ENCODE data around the gene KLHL7. TPM values are rescaled to one million over a fixed set of nuclear protein-coding genes. Genes with fewer than 3 reads are reported as not detected.

Gene KLHL7
- total RNA-seq, 4 donors from 2014 or later, result 22.9 to 31.5 (median 27.8) TPM

GRCh38 chr7:23072922-23073321, 32.7 kb upstream of the KLHL7 start:
- TF ChIP-seq CTCF (IDR thresholded peaks at IDR 0.05; ENCODE audit: low read depth), result no peak

- no peak for TF ChIP-seq CTCF (IDR thresholded peaks at IDR 0.05; ENCODE audit: low read depth)
Measured at GRCh38 chr7:23074443-23075261, 30.9 kb upstream of the KLHL7 start.

GRCh38 chr7:23075571-23075970, 30.0 kb upstream of the KLHL7 start:
- TF ChIP-seq CTCF (IDR thresholded peaks at IDR 0.05; ENCODE audit: low read depth), result no peak

GRCh38 chr7:23076772-23077171, 28.8 kb upstream of the KLHL7 start:
- TF ChIP-seq CTCF (IDR thresholded peaks at IDR 0.05; ENCODE audit: low read depth), result no peak

GRCh38 chr7:23093111-23093510, 12.5 kb upstream of the KLHL7 start:
- TF ChIP-seq CTCF (IDR thresholded peaks at IDR 0.05; ENCODE audit: low read depth), result no peak

GRCh38 chr7:23093546-23093945, 12.0 kb upstream of the KLHL7 start:
- no peak for TF ChIP-seq CTCF (IDR thresholded peaks at IDR 0.05; ENCODE audit: low read depth)

- no peak for TF ChIP-seq CTCF (IDR thresholded peaks at IDR 0.05; ENCODE audit: low read depth)
Measured at GRCh38 chr7:23096518-23097290, 8.9 kb upstream of the KLHL7 start.

All from subcutaneous adipose tissue (tissue), 4 donors.